ENCODE measurements around the gene SPTA1.

- TF ChIP-seq, protein P1, sequence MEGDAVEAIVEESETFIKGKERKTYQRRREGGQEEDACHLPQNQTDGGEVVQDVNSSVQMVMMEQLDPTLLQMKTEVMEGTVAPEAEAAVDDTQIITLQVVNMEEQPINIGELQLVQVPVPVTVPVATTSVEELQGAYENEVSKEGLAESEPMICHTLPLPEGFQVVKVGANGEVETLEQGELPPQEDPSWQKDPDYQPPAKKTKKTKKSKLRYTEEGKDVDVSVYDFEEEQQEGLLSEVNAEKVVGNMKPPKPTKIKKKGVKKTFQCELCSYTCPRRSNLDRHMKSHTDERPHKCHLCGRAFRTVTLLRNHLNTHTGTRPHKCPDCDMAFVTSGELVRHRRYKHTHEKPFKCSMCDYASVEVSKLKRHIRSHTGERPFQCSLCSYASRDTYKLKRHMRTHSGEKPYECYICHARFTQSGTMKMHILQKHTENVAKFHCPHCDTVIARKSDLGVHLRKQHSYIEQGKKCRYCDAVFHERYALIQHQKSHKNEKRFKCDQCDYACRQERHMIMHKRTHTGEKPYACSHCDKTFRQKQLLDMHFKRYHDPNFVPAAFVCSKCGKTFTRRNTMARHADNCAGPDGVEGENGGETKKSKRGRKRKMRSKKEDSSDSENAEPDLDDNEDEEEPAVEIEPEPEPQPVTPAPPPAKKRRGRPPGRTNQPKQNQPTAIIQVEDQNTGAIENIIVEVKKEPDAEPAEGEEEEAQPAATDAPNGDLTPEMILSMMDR (conservative IDR thresholded peaks at IDR 0.05; ENCODE audit: low read length) = no peak
- no peak for TF ChIP-seq EZH2phosphoT487 (IDR thresholded peaks at IDR 0.05; ENCODE audit: borderline replicate concordance)
These were observed 72.8 kb downstream of the SPTA1 start for GRCh38 chr1:158613764-158614163.
